GM12865 (cell line): Measurements from ENCODE around the gene MKNK1.
"Not testable (repeated sequence)": the region's sequence is repeated elsewhere in the genome, so short reads cannot be mapped to it uniquely, and the experiment has no call there.

Source experiments
- DNase-seq: peaks from one replicate; pipeline ENCODE4 v3.0.0; 2010; ENCODE audit warnings: low read depth
- H3K4me3 ChIP-seq: 2 replicates; pipeline ENCODE4 v1.5.1; 2011; ENCODE audit warnings: mild to moderate bottlenecking, low read depth, low read length, control low read depth
- TF ChIP-seq, protein P1 (sequence below): IDR thresholded peaks from 2 replicates; pipeline ENCODE4 v1.5.1; 2011; ENCODE audit warnings: low read length, control low read depth, low read depth, inconsistent platforms; ENCODE audit not compliant: insufficient read depth; ENCODE audit errors: missing control alignments

MKNK1 gene

DNA sequence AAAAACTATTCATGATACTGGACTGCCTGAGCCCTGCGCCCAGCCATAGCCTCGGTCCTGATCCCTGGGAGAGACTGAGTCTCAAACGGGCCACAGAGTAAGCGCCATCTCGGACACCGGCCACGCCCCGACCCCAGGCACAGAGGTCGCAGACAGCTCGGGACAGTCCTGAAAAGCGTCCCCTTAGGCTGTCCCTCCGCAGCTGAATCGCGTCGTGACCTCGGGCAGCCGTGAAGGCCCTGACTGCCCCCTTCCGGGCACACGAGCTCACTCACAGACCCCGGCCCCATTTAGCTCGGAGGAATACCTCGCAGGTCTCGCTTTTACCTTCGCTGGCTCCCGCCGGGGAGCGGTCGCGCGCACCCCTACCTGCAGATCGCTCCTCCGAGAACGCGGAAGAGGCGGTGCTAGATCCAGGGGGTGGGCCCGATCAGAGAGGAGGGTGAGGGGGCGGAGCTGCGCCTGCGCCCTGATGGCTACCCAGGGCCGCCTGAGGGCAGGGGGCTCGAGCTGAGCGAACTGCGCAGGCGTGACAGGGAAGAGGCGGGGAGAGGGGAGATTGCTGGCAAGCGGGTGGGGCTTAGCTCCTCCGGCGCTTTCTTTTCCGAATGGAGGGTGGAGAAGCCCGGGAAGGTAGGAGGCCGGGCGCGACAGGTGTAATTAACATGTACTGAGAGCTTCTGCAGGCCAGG is at the start of gene MKNK1:
TSS of gene MKNK1 (minus strand) at position 411 of the 692 bp plus-strand sequence. CDS start 20,941 bp downstream, outside the sequence.
- peak within 1 kb of the TSS; percentile 90 for H3K4me3 ChIP-seq
- DNase-seq: peak; percentile 97
- TF ChIP-seq, protein P1, sequence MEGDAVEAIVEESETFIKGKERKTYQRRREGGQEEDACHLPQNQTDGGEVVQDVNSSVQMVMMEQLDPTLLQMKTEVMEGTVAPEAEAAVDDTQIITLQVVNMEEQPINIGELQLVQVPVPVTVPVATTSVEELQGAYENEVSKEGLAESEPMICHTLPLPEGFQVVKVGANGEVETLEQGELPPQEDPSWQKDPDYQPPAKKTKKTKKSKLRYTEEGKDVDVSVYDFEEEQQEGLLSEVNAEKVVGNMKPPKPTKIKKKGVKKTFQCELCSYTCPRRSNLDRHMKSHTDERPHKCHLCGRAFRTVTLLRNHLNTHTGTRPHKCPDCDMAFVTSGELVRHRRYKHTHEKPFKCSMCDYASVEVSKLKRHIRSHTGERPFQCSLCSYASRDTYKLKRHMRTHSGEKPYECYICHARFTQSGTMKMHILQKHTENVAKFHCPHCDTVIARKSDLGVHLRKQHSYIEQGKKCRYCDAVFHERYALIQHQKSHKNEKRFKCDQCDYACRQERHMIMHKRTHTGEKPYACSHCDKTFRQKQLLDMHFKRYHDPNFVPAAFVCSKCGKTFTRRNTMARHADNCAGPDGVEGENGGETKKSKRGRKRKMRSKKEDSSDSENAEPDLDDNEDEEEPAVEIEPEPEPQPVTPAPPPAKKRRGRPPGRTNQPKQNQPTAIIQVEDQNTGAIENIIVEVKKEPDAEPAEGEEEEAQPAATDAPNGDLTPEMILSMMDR: peak; percentile 4

DNA sequence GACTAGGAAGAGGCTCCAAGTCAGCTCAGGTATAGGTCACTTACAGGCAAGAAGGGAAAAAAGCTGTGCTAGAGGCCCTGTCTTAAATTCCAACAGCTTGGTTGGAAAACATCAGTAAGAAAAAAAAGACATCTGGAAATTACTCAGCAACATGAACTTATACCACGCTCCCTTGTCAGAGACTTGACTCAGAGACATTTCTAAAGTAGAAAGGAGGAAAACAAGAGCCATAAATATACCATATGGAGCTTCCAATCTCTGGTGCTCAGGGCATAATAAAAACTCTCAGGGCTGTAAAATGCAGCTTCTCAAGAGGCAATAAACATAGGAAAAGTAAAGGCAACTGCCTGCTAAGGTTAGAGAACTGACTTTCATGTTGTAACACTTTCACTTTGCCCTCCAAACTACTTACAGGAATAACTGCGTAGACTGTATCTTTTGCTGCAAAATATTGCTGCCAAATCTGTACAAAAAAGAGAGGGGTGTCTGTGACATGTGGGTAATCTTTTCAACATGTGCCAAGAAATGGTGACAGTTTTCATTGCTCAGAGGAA is 49.4 kb upstream of the MKNK1 start:
- no peak overlapping the region for H3K4me3 ChIP-seq
- TF ChIP-seq, protein P1: no peak
- DNase-seq: no peak

DNA sequence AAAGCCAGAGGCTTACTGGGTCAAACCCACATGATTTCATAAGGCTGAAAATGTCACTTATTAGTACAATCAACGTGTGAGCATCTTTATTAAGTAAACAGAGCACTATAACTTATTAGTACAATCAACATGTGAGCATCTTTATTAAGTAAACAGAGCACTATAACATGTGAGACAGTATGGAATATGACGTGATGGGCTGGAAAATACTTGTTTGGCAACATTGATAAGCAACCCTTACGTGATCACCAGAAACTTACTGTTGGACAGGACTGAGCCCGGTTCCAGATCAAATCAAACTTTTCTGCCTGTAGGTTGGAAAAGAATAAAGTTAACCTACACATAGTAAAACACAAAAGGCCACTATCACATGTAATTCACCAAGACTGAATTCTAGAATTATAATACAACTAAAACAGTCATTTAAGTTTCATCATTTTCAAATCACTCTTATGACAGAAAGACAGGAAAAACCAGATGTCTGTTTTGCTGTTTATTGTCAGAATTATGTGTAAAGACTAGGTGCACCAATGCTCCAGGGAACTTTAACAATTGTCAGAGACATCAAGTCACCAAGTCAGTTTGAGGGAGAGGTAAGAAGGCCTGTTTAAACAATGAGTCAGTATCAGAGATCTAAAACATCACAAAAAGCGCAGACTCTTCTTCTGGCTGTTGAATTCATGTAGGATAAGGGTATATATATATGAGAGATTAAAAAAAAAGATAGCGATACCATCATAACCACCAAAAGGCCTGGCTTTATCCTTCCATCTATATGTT is 48.4 kb upstream of the MKNK1 start:
- TF ChIP-seq, protein P1: no peak
- H3K4me3 ChIP-seq: no peak overlapping the region
- DNase-seq: no peak

DNA sequence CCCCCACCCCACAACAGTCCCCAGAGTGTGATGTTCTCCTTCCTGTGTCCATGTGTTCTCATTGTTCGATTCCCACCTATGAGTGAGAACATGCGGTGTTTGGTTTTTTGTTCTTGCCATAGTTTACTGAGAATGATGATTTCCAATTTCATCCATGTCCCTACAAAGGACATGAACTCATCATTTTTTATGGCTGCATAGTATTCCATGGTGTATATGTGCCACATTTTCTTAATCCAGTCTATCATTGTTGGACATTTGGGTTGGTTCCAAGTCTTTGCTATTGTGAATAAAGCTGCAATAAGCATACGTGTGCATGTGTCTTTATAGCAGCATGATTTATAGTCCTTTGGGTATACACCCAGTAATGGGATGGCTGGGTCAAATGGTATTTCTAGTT is 47.1 kb upstream of the MKNK1 start:
- H3K4me3 ChIP-seq, DNase-seq: not testable (repeated sequence)

DNA sequence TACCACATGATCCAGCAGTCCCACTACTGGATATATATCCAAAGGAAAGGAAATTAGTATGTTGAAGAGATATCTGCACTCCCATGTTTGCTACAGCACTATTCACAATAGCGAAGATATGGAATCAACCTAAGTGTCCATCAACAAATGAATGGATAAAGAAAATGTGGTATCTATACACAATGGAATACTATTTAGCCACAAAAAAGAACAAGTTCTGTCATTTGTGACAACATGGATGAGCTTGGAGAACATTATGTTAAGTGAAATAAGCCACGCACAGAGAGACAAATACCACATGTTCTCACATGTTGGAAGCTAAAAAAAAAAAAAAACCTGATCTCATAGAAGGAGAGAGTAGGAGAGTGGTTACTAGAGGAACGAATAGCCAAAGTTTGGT is 46.4 kb upstream of the MKNK1 start:
- no peak for DNase-seq
- TF ChIP-seq, protein P1: no peak
- H3K4me3 ChIP-seq: no peak overlapping the region

DNA sequence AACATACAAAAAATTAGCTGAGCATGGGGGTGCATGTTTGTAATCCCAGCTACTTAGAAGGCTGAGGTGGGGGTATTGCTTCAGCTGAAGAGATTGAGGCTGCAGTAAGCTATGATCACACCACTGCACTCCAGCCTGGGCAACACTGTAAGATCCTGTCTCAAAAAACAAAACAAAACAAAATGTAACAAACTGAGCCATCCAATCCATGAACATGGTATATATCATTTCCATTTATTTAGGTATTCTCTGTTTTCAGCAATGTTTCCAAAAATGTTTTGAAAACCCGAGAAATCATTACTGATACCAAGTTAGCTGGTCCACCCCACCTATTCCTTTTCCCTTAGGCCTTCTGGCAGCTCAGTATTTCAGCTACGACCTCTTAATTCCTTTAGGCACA is 45.7 kb upstream of the MKNK1 start:
- no peak overlapping the region for H3K4me3 ChIP-seq
- DNase-seq: no peak
- TF ChIP-seq, protein P1: no peak

DNA sequence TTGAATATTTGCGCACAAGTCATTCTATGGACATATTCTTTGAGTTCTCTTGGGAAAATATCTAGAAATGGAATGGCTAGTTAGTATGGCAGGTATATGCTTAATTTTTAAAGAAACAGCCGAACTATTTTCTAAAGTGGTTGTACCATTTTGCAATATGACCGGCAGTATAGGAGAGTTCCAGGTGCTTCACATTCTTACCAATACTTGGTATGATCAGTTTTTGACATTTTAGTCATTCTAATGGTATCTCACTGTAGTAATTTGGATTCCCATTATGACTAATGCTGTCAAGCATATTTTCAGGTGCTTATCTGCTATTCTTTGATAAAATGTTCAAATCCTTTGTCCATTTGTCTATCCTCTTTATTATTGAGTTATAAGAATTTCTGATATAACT is 43.5 kb upstream of the MKNK1 start:
- TF ChIP-seq, protein P1: no peak
- DNase-seq: no peak
- H3K4me3 ChIP-seq: no peak overlapping the region
